HEK293T (cell line): ENCODE results near the gene JPH2.

Experiments
- BHLHE40 ChIP-seq: fragments of 450-650 bp; IDR thresholded peaks from 2 replicates; pipeline ENCODE4 v1.6.1; 2016; ENCODE audit warnings: mild to moderate bottlenecking, moderate library complexity, borderline replicate concordance
- ELF4 ChIP-seq: fragments of 450-650 bp; IDR thresholded peaks from 2 replicates; pipeline ENCODE4 v1.6.1; 2017; ENCODE audit warnings: antibody characterized with exemption
- SP1 ChIP-seq: fragments of 450-650 bp; IDR thresholded peaks from 2 replicates; pipeline ENCODE4 v1.6.1; 2017

GRCh38 chr20:44172572-44172950 is 14.4 kb downstream of the JPH2 start:
- no peak for TF ChIP-seq BHLHE40
- no peak for TF ChIP-seq SP1
- no peak for TF ChIP-seq ELF4
